HepG2 (cell line): ENCODE results near the gene FAM111A. TPM values are rescaled to one million over a fixed set of nuclear protein-coding genes. Genes with fewer than 3 reads are reported as not detected.

ENCODE experiments used
- ARNT2 ChIP-seq: sonication (generic); formaldehyde crosslinking; IDR thresholded peaks from 2 replicates; pipeline ENCODE4 v1.8.0; 2022; ENCODE audit warnings: mild to moderate bottlenecking, low read depth, missing genetic modification reagents, moderate library complexity
- BHLHE40 ChIP-seq: IDR thresholded peaks from 2 replicates; pipeline ENCODE4 v1.6.1; 2011; ENCODE audit warnings: low read length, improper control_type of control experiment
- CHD4 ChIP-seq: fragments of 200-600 bp; sonication (generic); IDR thresholded peaks from 2 replicates; pipeline ENCODE4 v1.7.0; 2017; ENCODE audit warnings: mild to moderate bottlenecking, low read length, borderline replicate concordance
- DNMT3B ChIP-seq: conservative IDR thresholded peaks from 2 replicates; pipeline ENCODE4 v1.6.1; 2016; ENCODE audit warnings: missing biosample characterization, control low read depth
- KDM3A ChIP-seq: IDR thresholded peaks from 2 replicates; pipeline ENCODE4 v1.6.1; 2018; ENCODE audit warnings: low read depth, missing compliant biosample characterization
- MAX ChIP-seq: IDR thresholded peaks from 2 replicates; pipeline ENCODE4 v1.6.1; 2012; ENCODE audit warnings: inconsistent platforms
- SIX4 ChIP-seq: sonication (generic); formaldehyde crosslinking; IDR thresholded peaks from 2 replicates; pipeline ENCODE4 v1.4.0; 2020; ENCODE audit warnings: missing genetic modification reagents
- TGIF2 ChIP-seq: IDR thresholded peaks from 2 replicates; pipeline ENCODE4 v1.6.1; 2016; ENCODE audit warnings: control low read depth, missing compliant biosample characterization
- THRA ChIP-seq: sonication (generic); formaldehyde crosslinking; IDR thresholded peaks from 2 replicates; pipeline ENCODE4 v1.4.0; 2020; ENCODE audit warnings: missing genetic modification reagents, borderline replicate concordance
- ZBTB3 ChIP-seq: sonication (generic); formaldehyde crosslinking; IDR thresholded peaks from 2 replicates; pipeline ENCODE4 v1.4.0; 2020; ENCODE audit warnings: low read depth, mild to moderate bottlenecking, moderate library complexity, missing genetic modification reagents, borderline replicate concordance
- ZBTB40 ChIP-seq, 2 experiments: fragments of 450-650 bp in 1 of 2; sonication (generic) in 1 of 2; formaldehyde crosslinking in 1 of 2; IDR thresholded peaks; 2 replicates each; pipeline versions ENCODE4 v1.6.1 to v1.8.0; 2016 to 2022; ENCODE audit warnings: antibody characterized with exemption in 1 of 2, mild to moderate bottlenecking in 1 of 2, missing genetic modification reagents in 1 of 2
- ZFP41 ChIP-seq: sonication (generic); formaldehyde crosslinking; IDR thresholded peaks from 2 replicates; pipeline ENCODE4 v1.4.0; 2020; ENCODE audit warnings: mild to moderate bottlenecking, missing genetic modification reagents, borderline replicate concordance
- ZNF547 ChIP-seq: sonication (generic); formaldehyde crosslinking; IDR thresholded peaks from 2 replicates; pipeline ENCODE4 v1.5.1; 2020; ENCODE audit warnings: mild to moderate bottlenecking, missing genetic modification reagents
- ZNF629 ChIP-seq: sonication (generic); formaldehyde crosslinking; conservative IDR thresholded peaks from 2 replicates; pipeline ENCODE4 v1.5.0; 2020; ENCODE audit warnings: missing genetic modification reagents
- ZNF639 ChIP-seq: conservative IDR thresholded peaks from 2 replicates; pipeline ENCODE4 v1.6.1; 2018; ENCODE audit warnings: missing genetic modification reagents
- ZNF83 ChIP-seq: sonication (generic); formaldehyde crosslinking; IDR thresholded peaks from 2 replicates; pipeline ENCODE4 v1.4.0; 2020; ENCODE audit warnings: missing genetic modification reagents, mild to moderate bottlenecking, borderline replicate concordance
- polyA plus RNA-seq, 8 experiments: library from polyadenylated mRNA; depleted of rRNA in 3 of 8; stranded (reverse) in 7 of 8; unstranded in 1 of 8; fragments of >200 nt; fragmentation: Illumina TruSeq in 4 of 8; extraction: Trizol in 4 of 8; gene quantifications; 2 replicates each; pipeline versions ENCODE4 v1.2.1 to v1.2.3, GENCODE V29; 2011 to 2016; ENCODE audit warnings: low read depth in 4 of 8, missing spikeins in 1 of 8, mixed read lengths in 1 of 8; ENCODE audit not compliant: insufficient read depth in 1 of 8
- total RNA-seq, 5 experiments: library from RNA; depleted of rRNA; stranded (reverse); fragments of >200 nt; fragmentation: Illumina TruSeq; extraction: Trizol; gene quantifications; 2 replicates each; pipeline ENCODE4 v1.2.3, GENCODE V29; 2016; ENCODE audit warnings: low read depth in 1 of 5

FAM111A gene
- total and polyA plus RNA-seq, 2 of the 13 experiments (the other 11 are each of a cell fraction or from before 2014, with no cell fraction given) = 3.2 to 13.5 TPM

GRCh38 chr11:59142530-59143507 is at the start of gene FAM111A (continued):
- TF ChIP-seq ZBTB40 (IDR thresholded peaks at IDR 0.05) = no peak
- TF ChIP-seq ZBTB40 (CRISPR knock-in tag; IDR thresholded peaks at IDR 0.05) = no peak
- TF ChIP-seq BHLHE40 = no peak
- TF ChIP-seq ZNF629 = peak; percentile 27; the same call in 1 of the 2 replicates
- no peak; the same call in 1 of the 2 replicates for TF ChIP-seq ZNF639 (CRISPR knock-in tag)
- TF ChIP-seq ZNF83 (CRISPR knock-in tag) = no peak
- TF ChIP-seq MAX = peak; percentile 61
- TF ChIP-seq KDM3A (CRISPR knock-in tag) = no peak
- no peak for TF ChIP-seq THRA
- TF ChIP-seq TGIF2 = no peak
- TF ChIP-seq ZFP41 (CRISPR knock-in tag) = no peak
- no peak for TF ChIP-seq DNMT3B
- TF ChIP-seq SIX4 = no peak
- TF ChIP-seq ZNF547 (CRISPR knock-in tag) = no peak
- 0 out of 2 replicates have a peak, but pooled peaks have one; percentile 64 for TF ChIP-seq ARNT2
- TF ChIP-seq ZBTB3 = no peak
- TF ChIP-seq CHD4 = no peak
